Ovary (tissue), 3 donors: ENCODE results near the gene ZNF148.

Experiments
- CTCF ChIP-seq, 3 donors: fragments of 450-650 bp in 2 of 3; fragments of 200-600 bp in 1 of 3; IDR thresholded peaks; one replicate each; pipeline versions ENCODE4 v1.5.1 to v1.8.0; 2016 to 2022; ENCODE audit warnings: antibody characterized with exemption in 3 of 3, mild to moderate bottlenecking in 1 of 3
- EP300 ChIP-seq: sonication (generic); formaldehyde crosslinking; IDR thresholded peaks from one replicate; pipeline ENCODE4 v1.6.1; 2017; ENCODE audit warnings: antibody characterized with exemption
- POLR2A ChIP-seq: fragments of 450-650 bp; IDR thresholded peaks from one replicate; pipeline ENCODE4 v1.6.1; 2017; ENCODE audit warnings: antibody characterized with exemption, mild to moderate bottlenecking, moderate library complexity
- donor health status: DM: no; HTN: no; CAD: no.

GRCh38 chr3:125358923-125359322, 16.2 kb downstream of the ZNF148 start:
- TF ChIP-seq CTCF (IDR thresholded peaks at IDR 0.05) (no peak), POLR2A (no peak), EP300 (no peak)
